ENCODE results near the gene MSL3. TPM values are rescaled to one million over a fixed set of nuclear protein-coding genes. Genes with fewer than 3 reads are reported as not detected.

The MSL3 gene
- total RNA-seq (2014; rRNA removed; shearing (Covaris generic)) = 23.7 and 26.8 TPM in 2 replicates

DNA sequence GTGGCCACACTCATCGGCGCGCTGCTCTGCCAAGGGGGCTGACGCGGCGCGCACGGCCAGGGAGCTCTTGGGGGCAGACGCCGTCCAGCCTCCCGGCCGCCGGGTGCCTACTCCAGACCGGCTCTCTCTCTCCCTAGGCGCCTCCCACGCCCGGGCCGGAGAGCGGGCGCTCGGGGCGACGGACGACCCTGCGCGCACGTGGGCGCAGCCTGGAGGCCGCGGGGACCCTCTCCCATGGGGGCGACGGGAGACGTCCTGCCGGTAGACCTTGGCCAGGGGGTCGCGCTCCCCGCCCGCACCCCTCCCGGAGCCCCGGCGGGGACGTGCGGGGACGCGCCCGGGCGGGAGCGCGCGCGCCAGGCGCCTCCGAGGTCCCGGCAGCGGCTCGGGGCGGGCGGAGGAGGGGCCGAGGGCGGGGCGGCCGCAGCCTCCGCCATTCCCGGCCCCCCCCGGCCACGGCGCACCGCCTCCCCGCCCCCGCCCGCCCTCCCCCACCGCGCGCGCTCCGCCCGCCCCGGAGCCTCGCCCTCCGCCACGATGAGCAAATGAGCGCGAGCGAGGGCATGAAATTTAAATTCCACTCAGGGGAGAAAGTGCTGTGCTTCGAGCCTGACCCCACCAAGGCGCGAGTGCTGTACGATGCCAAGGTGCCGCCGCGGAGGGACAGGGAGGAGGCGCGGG lies at the start of gene MSL3:
Gene MSL3 (plus strand): TSS at position 519 of the 681 bp plus-strand sequence. CDS start 27 bp downstream, at position 546.
- no peak for DNase-seq (ENCODE audit: low spot score)

GRCh38 chrX:11722304-11722703 lies 35.7 kb upstream of the MSL3 start:
- no peak for DNase-seq (ENCODE audit: low spot score)

DNA sequence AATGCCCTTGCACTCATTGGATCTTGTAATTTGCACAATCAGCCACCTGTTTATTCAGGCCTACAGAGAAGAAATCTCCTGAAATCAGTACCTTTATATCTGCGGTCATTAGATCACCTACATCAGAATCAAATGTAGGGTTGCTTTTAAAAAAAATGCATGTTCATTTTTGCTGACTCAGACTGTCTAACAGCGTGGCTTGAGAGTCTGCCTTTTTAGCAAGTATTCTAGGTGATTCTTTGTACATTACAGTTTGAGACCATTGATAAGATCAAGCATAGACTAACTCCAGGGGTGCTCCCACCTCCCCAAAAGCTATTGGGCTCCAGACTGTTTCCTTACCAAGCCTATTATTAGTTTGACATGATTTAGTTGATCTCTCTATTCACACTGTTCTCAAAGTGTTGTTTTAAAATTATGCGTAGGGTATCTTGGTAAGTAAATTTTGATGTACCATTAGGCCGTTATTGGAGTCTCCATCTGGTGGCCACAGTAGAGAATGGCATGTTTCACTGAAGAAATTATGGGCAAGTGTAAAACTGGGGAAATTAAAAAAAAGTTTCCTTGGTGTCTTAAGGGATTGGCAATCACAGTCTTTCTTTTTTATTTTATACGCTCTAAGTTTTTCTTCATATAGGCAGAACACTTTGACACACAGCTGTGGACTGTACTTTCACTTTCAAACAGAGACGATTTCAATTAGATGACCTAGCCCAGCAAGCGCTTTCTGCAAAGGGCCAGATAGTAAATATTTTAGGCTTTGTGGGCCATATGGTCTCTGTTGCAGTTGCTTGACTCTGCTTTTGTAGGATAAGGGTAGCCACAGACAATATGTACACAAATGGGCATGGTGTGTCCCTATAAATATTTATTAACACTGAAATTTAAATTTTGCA lies 33.7 kb upstream of the MSL3 start:
- peak; percentile 11 for DNase-seq (ENCODE audit: low spot score)

DNA sequence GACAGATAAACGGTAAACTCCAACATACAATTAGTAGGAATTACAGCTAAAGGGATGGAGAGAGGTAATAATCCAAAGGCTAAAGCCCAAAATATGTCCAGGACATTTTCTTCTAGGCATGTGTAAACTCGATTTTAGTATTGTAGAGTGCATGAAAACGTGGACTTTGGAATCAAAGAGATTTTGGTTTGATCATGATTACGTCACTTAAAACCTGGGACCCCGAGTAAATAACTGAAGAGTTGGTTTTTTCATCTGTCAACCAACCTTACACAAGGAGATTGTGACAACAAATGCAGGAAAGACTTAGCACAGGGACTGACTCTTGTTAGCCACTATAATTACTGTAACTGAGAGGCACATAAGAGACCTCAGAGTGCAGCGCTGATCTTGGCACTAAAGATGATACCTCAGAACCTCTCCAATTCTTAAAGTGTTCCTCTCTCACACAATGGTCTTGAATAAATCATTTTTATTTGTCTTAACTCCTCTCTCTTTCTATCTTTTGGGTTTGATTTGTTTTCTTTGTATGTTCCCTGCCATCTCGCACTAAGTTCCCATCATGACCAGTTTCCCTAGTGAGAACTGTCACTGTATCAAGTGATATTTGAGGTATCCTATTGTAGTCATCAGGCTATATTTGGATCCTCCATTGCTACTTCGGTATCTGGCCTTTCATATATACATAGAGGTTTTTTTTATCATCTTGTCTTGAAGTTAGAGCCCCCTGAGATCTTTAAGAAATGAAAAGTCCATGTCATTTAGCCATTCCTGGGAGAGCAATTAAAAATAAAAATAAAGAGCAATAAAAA lies 32.2 kb upstream of the MSL3 start:
- DNase-seq (ENCODE audit: low spot score) = no peak

DNA sequence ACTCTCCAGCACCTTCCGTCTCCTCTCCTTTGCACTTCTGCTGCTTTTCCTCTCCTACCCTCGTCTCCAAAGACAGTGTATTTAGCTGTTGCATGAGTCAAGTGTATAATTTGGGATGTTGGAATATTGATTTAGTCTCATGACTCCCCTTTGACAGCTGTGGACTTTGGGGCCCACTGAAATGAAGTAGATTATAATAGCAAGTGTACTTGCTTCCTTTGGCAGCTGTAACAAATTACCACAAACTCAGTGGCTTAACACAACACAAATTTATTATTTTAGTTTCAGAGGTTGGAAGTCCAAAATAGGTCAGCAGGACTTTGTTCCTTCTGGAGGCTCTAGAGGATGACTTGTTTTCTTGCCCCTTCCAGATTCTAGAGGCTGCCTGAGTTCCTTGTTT lies 29.5 kb upstream of the MSL3 start:
- DNase-seq (ENCODE audit: low spot score) = no peak

DNA sequence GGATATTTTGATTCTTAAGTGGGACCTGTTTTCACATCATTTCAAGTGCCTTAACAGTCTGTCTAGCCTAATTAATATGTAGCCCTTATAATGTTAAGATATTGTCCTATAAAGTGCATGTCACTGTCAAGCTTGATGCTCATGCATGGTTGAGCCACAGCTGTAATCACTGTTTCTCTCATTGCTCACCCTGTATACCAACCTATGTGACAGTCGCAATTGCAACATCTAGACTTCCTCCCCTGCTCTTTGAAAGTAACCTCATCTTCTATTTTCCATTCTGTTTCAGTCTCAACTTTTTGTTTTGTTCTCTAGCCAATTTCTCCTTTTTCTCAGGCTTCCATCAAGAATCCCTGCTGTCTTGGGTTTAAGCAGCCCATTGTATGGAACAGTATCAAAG lies 24.4 kb upstream of the MSL3 start:
- DNase-seq (ENCODE audit: low spot score) = no peak

- no peak for DNase-seq (ENCODE audit: low spot score)
Observed at GRCh38 chrX:11739776-11740175, 18.3 kb upstream of the MSL3 start.

DNA sequence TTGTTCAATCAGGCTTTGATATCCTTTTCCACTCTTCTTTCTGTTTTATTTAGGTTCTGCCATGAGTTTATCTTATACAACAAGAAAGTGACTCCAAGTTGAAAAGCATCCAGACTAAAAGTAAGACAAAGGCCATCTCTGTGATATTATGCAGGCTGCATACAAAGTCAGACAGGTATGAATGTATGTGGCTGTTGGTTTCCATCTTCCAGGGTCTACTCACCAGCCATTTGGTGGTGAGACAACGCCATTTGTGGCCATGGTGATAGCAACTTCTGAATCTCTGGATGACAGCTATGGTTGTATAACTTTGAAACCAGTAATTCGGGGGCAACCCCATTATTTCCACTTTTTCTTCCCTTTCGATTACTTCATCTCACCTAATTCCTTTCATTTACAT lies 17.2 kb upstream of the MSL3 start:
- no peak for DNase-seq (ENCODE audit: low spot score)

- no peak for DNase-seq (ENCODE audit: low spot score)
Observed at GRCh38 chrX:11741574-11741973, 16.5 kb upstream of the MSL3 start.

- DNase-seq (ENCODE audit: low spot score) = no peak
Observed at GRCh38 chrX:11745881-11746280, 12.2 kb upstream of the MSL3 start.

DNA sequence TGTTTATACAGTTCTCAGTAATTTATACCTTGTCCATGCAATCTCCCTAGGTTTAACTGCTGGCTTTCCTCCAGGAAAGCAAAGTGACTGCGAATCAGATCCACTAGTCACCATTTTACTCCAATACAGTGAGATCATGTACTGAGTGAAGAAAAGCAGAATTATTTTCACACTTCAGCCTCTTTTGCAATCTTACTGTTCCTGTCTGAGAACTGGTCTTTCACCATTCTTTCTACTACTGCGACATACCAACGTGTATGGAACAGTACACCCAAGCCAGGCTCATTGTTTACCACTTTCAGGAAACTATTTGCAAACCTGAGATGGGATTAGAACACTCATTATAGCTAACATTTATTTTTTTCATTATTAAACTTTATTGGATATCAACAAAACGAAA lies 8.0 kb upstream of the MSL3 start:
- no peak for DNase-seq (ENCODE audit: low spot score)

DNA sequence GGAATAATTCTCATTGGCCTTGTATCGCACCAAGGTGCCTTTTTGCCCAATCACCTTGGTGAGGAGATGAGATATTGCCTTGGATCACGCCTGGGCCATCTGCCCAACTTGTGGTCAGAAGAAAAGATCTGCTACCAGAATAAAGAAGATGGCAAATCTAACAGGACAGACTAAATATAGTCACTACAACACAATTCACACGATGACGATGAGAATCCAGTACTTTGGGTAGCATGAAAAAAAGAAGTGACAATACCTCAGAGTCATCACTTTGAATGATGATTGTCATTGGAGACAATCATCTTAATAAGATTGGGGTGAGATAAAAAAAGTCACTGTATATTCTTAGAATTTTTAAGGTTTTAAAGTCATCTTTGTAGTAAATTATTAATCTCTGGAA lies 7.3 kb upstream of the MSL3 start:
- DNase-seq (ENCODE audit: low spot score) = no peak

GRCh38 chrX:11751261-11751660 lies 6.8 kb upstream of the MSL3 start:
- DNase-seq (ENCODE audit: low spot score) = no peak

GRCh38 chrX:11753668-11754067 lies 4.4 kb upstream of the MSL3 start:
- no peak for DNase-seq (ENCODE audit: low spot score)

GRCh38 chrX:11754958-11755645 lies 2.9 kb upstream of the MSL3 start:
- no peak for DNase-seq (ENCODE audit: low spot score)

GRCh38 chrX:11755724-11756123 lies 2.3 kb upstream of the MSL3 start:
- DNase-seq (ENCODE audit: low spot score) = no peak

GRCh38 chrX:11756354-11757318 lies 1.4 kb upstream of the MSL3 start:
- DNase-seq (ENCODE audit: low spot score) = no peak

- DNase-seq (ENCODE audit: low spot score) = no peak
Observed at GRCh38 chrX:11757397-11757718, 679 bp upstream of the MSL3 start.

DNA sequence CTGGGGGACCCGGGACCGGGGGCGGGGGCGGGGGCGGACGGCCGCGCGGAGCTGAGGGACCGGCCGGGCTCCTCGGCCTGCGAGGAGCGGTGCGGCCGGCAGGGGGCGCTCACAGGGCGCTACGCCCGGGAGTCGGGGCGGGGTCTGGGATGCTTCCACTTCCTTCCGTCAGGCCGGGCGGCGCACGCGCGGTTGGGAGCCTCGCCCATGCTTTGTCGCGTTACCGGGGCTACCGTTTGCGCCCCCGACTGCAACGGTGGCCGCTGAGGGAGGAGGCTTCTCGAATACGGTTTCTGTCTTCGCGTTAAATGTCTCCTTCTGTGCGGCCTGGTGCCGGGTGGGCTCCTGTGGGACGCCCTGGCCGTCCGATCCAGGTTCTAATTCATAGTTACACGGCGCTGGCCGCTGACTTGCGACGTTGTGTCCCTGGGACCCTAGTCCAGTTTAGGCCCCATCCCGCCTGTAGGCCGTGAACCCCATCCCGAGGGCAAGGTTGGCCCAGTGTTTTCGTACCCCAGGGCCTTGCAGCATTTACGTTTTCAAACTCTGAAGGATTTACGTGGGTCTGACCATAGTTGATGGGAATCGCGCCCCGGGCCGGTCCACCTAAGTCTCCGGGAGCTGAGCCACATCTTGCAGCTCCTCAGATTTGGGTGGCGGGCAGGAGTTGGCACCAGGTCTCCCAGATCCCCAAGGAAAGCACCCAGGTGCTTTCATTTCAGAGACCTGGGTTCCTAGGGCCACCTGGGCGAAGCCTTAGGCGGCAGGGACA lies 549 bp downstream of the MSL3 start:
- DNase-seq (ENCODE audit: low spot score) = peak; percentile 78

GRCh38 chrX:11759172-11759460 lies 1.1 kb downstream of the MSL3 start:
- no peak for DNase-seq (ENCODE audit: low spot score)

Data from H4 (cell line).